Measurements from ENCODE around the gene FAM217A. TPM values are rescaled to one million over a fixed set of nuclear protein-coding genes. Genes with fewer than 3 reads are reported as not detected.

The FAM217A gene
- total and polyA plus RNA-seq, 2 of the 13 experiments (the other 11 are each of a cell fraction or from before 2014, with no cell fraction given), result not detected

DNA sequence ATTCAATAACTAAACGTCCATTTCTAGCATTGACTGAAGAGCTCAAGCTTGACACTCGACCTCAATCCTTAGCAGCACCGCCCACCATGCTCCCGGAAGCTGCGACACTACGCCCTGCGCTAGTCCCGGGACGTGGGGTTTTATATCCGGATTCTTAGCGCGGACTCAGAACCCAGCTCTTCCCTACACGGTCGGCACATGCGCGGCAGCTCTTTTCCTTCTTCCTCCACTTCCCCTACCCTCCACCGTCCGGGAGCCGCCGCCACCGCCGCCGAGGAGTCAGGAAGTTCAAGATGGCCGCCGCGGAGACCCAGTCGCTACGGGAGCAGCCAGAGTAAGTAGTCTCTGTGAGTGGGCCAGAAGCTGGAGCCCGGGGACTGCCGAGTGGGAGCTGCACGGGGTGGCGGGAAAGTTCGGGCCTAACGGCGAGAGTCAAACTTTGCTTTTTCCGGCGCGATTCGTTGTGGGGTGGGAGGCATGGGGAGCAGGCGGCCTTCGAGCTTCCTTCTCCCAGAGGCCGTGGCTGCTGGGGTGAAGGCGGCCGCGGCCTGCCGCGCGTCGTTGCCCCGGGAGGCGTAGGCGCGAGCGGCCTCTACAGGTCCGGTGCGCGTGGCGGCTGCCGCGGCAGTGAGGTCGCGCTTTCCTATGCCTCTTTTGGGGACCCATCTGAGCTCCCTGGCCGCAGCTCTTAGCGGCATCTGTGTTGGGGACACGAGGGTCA lies 57.6 kb downstream of the FAM217A start (continued):
- TF ChIP-seq AGO2 (optimal IDR thresholded peaks at IDR 0.05; ENCODE audit: low read depth, low read length), result peak; percentile 88
- peak; percentile 80 for TF ChIP-seq SP2 (CRISPR knock-in tag; IDR thresholded peaks at IDR 0.05)
- TF ChIP-seq ISL2 (CRISPR knock-in tag; IDR thresholded peaks at IDR 0.05), result peak; percentile 63
- peak; percentile 42; the same call in 1 of the 2 replicates for TF ChIP-seq ZFP82 (CRISPR knock-in tag; IDR thresholded peaks at IDR 0.05; ENCODE audit: borderline replicate concordance)
- TF ChIP-seq ETV6 (CRISPR knock-in tag; conservative IDR thresholded peaks at IDR 0.05), result 0 out of 2 replicates have a peak, but pooled peaks have one; percentile 2
- peak; percentile 44; the same call in 1 of the 2 replicates for TF ChIP-seq FOXA3 (CRISPR knock-in tag; IDR thresholded peaks at IDR 0.05)
- no peak for TF ChIP-seq ZNF460 (CRISPR knock-in tag; IDR thresholded peaks at IDR 0.05; ENCODE audit: borderline replicate concordance)
- no peak; the same call in 1 of the 2 replicates for TF ChIP-seq KDM4B (CRISPR knock-in tag; IDR thresholded peaks at IDR 0.05)
- TF ChIP-seq BRD4 (CRISPR knock-in tag; IDR thresholded peaks at IDR 0.05), result peak; percentile 79; the same call in 1 of the 2 replicates
- TF ChIP-seq TSC22D2 (CRISPR knock-in tag; IDR thresholded peaks at IDR 0.05; ENCODE audit: borderline replicate concordance), result no peak
- TF ChIP-seq, protein P1, sequence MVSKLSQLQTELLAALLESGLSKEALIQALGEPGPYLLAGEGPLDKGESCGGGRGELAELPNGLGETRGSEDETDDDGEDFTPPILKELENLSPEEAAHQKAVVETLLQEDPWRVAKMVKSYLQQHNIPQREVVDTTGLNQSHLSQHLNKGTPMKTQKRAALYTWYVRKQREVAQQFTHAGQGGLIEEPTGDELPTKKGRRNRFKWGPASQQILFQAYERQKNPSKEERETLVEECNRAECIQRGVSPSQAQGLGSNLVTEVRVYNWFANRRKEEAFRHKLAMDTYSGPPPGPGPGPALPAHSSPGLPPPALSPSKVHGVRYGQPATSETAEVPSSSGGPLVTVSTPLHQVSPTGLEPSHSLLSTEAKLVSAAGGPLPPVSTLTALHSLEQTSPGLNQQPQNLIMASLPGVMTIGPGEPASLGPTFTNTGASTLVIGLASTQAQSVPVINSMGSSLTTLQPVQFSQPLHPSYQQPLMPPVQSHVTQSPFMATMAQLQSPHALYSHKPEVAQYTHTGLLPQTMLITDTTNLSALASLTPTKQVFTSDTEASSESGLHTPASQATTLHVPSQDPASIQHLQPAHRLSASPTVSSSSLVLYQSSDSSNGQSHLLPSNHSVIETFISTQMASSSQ (IDR thresholded peaks at IDR 0.05; ENCODE audit: low read depth), result peak; percentile 28; the same call in 1 of the 2 replicates
- TF ChIP-seq, protein P1 (CRISPR knock-in tag; IDR thresholded peaks at IDR 0.05; ENCODE audit: borderline replicate concordance), result peak; percentile 61; the same call in 1 of the 2 replicates
- TF ChIP-seq CBX1 (IDR thresholded peaks at IDR 0.05; ENCODE audit: low read depth), result peak; percentile 39
- no peak for TF ChIP-seq ZNF3 (CRISPR knock-in tag; IDR thresholded peaks at IDR 0.05)
- TF ChIP-seq HNF4G (IDR thresholded peaks at IDR 0.05; ENCODE audit: borderline replicate concordance, low read depth, low read length), result no peak
- peak; percentile 62; the same call in 1 of the 2 replicates for TF ChIP-seq HNF4G (CRISPR knock-in tag; IDR thresholded peaks at IDR 0.05; ENCODE audit: borderline replicate concordance, low read depth)
- no peak for TF ChIP-seq ZNF34 (CRISPR knock-in tag; IDR thresholded peaks at IDR 0.05; ENCODE audit: borderline replicate concordance)
- TF ChIP-seq, protein P2, sequence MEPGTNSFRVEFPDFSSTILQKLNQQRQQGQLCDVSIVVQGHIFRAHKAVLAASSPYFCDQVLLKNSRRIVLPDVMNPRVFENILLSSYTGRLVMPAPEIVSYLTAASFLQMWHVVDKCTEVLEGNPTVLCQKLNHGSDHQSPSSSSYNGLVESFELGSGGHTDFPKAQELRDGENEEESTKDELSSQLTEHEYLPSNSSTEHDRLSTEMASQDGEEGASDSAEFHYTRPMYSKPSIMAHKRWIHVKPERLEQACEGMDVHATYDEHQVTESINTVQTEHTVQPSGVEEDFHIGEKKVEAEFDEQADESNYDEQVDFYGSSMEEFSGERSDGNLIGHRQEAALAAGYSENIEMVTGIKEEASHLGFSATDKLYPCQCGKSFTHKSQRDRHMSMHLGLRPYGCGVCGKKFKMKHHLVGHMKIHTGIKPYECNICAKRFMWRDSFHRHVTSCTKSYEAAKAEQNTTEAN (CRISPR knock-in tag; conservative IDR thresholded peaks at IDR 0.05), result 0 out of 2 replicates have a peak, but pooled peaks have one; percentile 61
- TF ChIP-seq ZFP36L2 (CRISPR knock-in tag; IDR thresholded peaks at IDR 0.05), result no peak
- no peak for TF ChIP-seq KDM3A (CRISPR knock-in tag; IDR thresholded peaks at IDR 0.05; ENCODE audit: low read depth)
- peak; percentile 98 for TF ChIP-seq SAP130 (CRISPR knock-in tag; IDR thresholded peaks at IDR 0.05; ENCODE audit: low read depth)
- TF ChIP-seq ZNF331 (CRISPR knock-in tag; IDR thresholded peaks at IDR 0.05), result peak; percentile 53
- TF ChIP-seq ZIK1 (CRISPR knock-in tag; IDR thresholded peaks at IDR 0.05; ENCODE audit: borderline replicate concordance, low read depth), result peak; percentile 78; the same call in 1 of the 2 replicates
- peak; percentile 30; the same call in 1 of the 2 replicates for TF ChIP-seq ZNF672 (CRISPR knock-in tag; IDR thresholded peaks at IDR 0.05)
- no peak for TF ChIP-seq SSRP1 (CRISPR knock-in tag; IDR thresholded peaks at IDR 0.05)
- TF ChIP-seq NFKBIZ (CRISPR knock-in tag; IDR thresholded peaks at IDR 0.05), result no peak
- TF ChIP-seq EED (CRISPR knock-in tag; IDR thresholded peaks at IDR 0.05), result peak; percentile 79; the same call in 1 of the 2 replicates
- TF ChIP-seq SMARCC2 (IDR thresholded peaks at IDR 0.05), result no peak

Measured in HepG2 (cell line).